H1 (cell line): ENCODE measurements around the gene POLR2M. TPM values are rescaled to one million over a fixed set of nuclear protein-coding genes. Genes with fewer than 3 reads are reported as not detected.

Source experiments
- CTCF ChIA-PET: fragments of 300-600 bp; sonication (Branson Sonifier 250); formaldehyde crosslinking; loops from one replicate; lab custom pipeline; 2021; ENCODE audit not compliant: partially characterized antibody; lab: Charles Lee
- POLR2A ChIA-PET: fragments of 300-600 bp; sonication (Branson Sonifier 250); formaldehyde crosslinking; loops from one replicate; lab custom pipeline; 2021; ENCODE audit warnings: inconsistent platforms; ENCODE audit not compliant: partially characterized antibody; lab: Charles Lee
- DNase-seq, 2 experiments: peaks; one replicate each; pipeline versions ENCODE4 v3.0.0 to v3.0.0-alpha.2; 2010 to 2022; ENCODE audit warnings: low spot score in 2 of 2, low read depth in 1 of 2, mixed read lengths in 1 of 2
- FAIRE-seq: peaks from 2 replicates; lab custom pipeline; 2011; peaks lifted over from hg19 to GRCh38; lab: Jason Lieb, UNC
- H2AFZ ChIP-seq: 2 replicates; pipeline ENCODE4 v1.8.1; 2012; ENCODE audit warnings: low read length, inconsistent platforms
- H2AK5ac ChIP-seq: 2 replicates; pipeline ENCODE4 v1.6.1; 2013; ENCODE audit warnings: low read depth, low read length
- H2BK120ac ChIP-seq: replicated peaks from 2 replicates; pipeline ENCODE3; 2013; ENCODE audit warnings: low read depth, low read length, inconsistent platforms
- H2BK12ac ChIP-seq: 2 replicates; pipeline ENCODE4 v1.6.1; 2013; ENCODE audit warnings: low read depth, low read length
- H2BK15ac ChIP-seq: 2 replicates; pipeline ENCODE4 v1.6.1; 2013; ENCODE audit warnings: low read length
- H2BK20ac ChIP-seq: 2 replicates; pipeline ENCODE4 v1.6.1; 2013; ENCODE audit warnings: low read length
- H2BK5ac ChIP-seq: 2 replicates; pipeline ENCODE4 v1.6.1; 2013; ENCODE audit warnings: low read depth, low read length
- H3K14ac ChIP-seq: 2 replicates; pipeline ENCODE4 v1.6.1; 2013; ENCODE audit warnings: inconsistent platforms; ENCODE audit not compliant: insufficient read length
- H3K18ac ChIP-seq: 2 replicates; pipeline ENCODE4 v1.6.1; 2013; ENCODE audit warnings: low read length; ENCODE audit errors: extremely low read depth
- H3K23ac ChIP-seq: 2 replicates; pipeline ENCODE4 v1.6.1; 2013; ENCODE audit warnings: inconsistent platforms; ENCODE audit not compliant: insufficient read length
- H3K23me2 ChIP-seq: 2 replicates; pipeline ENCODE4 v1.6.1; 2013; ENCODE audit warnings: low read depth, low read length
- H3K27ac ChIP-seq: 2 replicates; pipeline ENCODE4 v1.6.1; 2011; ENCODE audit warnings: low read depth, low read length, inconsistent platforms
- H3K27me3 ChIP-seq, 4 experiments: replicated peaks in 1 of 4; 1 replicate in 1 of 4; 2 replicates in 3 of 4; pipeline versions ENCODE4 v1.6.1 to v1.8.1; 2011 to 2013; ENCODE audit warnings: low read length in 3 of 4, mild to moderate bottlenecking in 3 of 4, inconsistent platforms in 2 of 4, mixed read lengths in 2 of 4, moderate library complexity in 1 of 4; ENCODE audit not compliant: control insufficient read depth in 3 of 4, insufficient read depth in 3 of 4; ENCODE audit errors: extremely low read depth in 1 of 4
- H3K36me3 ChIP-seq, 4 experiments: 2 replicates each; pipeline versions ENCODE4 v1.6.1 to v1.8.1; 2011 to 2013; ENCODE audit warnings: mild to moderate bottlenecking in 4 of 4, low read length in 3 of 4, moderate library complexity in 2 of 4, control low read depth in 1 of 4, inconsistent platforms in 1 of 4; ENCODE audit not compliant: insufficient read depth in 4 of 4, control insufficient read depth in 2 of 4
- H3K4ac ChIP-seq: replicated peaks from 2 replicates; pipeline ENCODE3; 2013; ENCODE audit warnings: low read length, low read depth, mixed read lengths, inconsistent platforms; ENCODE audit not compliant: insufficient read length
- H3K4me1 ChIP-seq, 4 experiments: replicated peaks in 1 of 4; 1 replicate in 1 of 4; 2 replicates in 3 of 4; pipeline versions ENCODE4 v1.6.1 to v1.8.1; 2011 to 2013; ENCODE audit warnings: low read length in 3 of 4, inconsistent platforms in 2 of 4, mixed read lengths in 1 of 4; ENCODE audit not compliant: insufficient read depth in 4 of 4, control insufficient read depth in 3 of 4
- H3K4me2 ChIP-seq, 2 experiments: 2 replicates each; pipeline versions ENCODE4 v1.6.1 to v1.8.1; 2011 to 2013; ENCODE audit warnings: low read depth in 2 of 2, low read length in 2 of 2, control low read depth in 1 of 2, inconsistent platforms in 1 of 2, mild to moderate bottlenecking in 1 of 2; ENCODE audit not compliant: insufficient read depth in 1 of 2
- H3K4me3 ChIP-seq, 4 experiments: fragments of 200-600, 300-600 bp in 1 of 4; sonication (generic), shearing (Covaris generic), sonication (Bioruptor Twin) in 1 of 4; 2 replicates each; pipeline versions ENCODE4 v1.5.1 to v1.8.1; 2011 to 2016; ENCODE audit warnings: low read length in 4 of 4, low read depth in 3 of 4, control low read depth in 2 of 4, inconsistent platforms in 2 of 4, mild to moderate bottlenecking in 2 of 4, mixed read lengths in 1 of 4, moderate library complexity in 1 of 4; ENCODE audit not compliant: insufficient read depth in 2 of 4; ENCODE audit errors: extremely low read depth in 1 of 4
- H3K56ac ChIP-seq: replicated peaks from 2 replicates; pipeline ENCODE3; 2013; ENCODE audit warnings: low read depth, mild to moderate bottlenecking, mixed read lengths, low read length, inconsistent platforms; ENCODE audit not compliant: insufficient read length
- H3K79me1 ChIP-seq: 2 replicates; pipeline ENCODE4 v1.6.1; 2013; ENCODE audit warnings: low read depth, low read length, control low read depth
- H3K79me2 ChIP-seq, 2 experiments: 2 replicates each; pipeline versions ENCODE4 v1.6.1 to v1.8.1; 2012 to 2013; ENCODE audit warnings: low read length in 2 of 2, mild to moderate bottlenecking in 2 of 2, inconsistent platforms in 1 of 2; ENCODE audit not compliant: insufficient read depth in 2 of 2, control insufficient read depth in 1 of 2
- H3K9ac ChIP-seq, 4 experiments: replicated peaks in 1 of 4; 1 replicate in 1 of 4; 2 replicates in 3 of 4; pipeline versions ENCODE4 v1.6.1 to v1.8.1; 2011 to 2013; ENCODE audit warnings: low read depth in 3 of 4, low read length in 3 of 4, control low read depth in 2 of 4, mild to moderate bottlenecking in 2 of 4, moderate library complexity in 2 of 4, inconsistent platforms in 1 of 4; ENCODE audit errors: extremely low read depth in 1 of 4
- H3K9me3 ChIP-seq, 2 experiments: 2 replicates each; pipeline versions ENCODE4 v1.6.1 to v1.8.1; 2012 to 2013; ENCODE audit warnings: mild to moderate bottlenecking in 2 of 2, moderate library complexity in 2 of 2, control low read depth in 1 of 2, inconsistent platforms in 1 of 2, low read depth in 1 of 2, low read length in 1 of 2, mixed read lengths in 1 of 2; ENCODE audit not compliant: insufficient read depth in 2 of 2
- H4K20me1 ChIP-seq, 2 experiments: replicated peaks in 1 of 2; 2 replicates each; pipeline versions ENCODE3 to v1.8.1; 2011 to 2013; ENCODE audit warnings: inconsistent platforms in 2 of 2, low read length in 2 of 2, mild to moderate bottlenecking in 1 of 2; ENCODE audit not compliant: insufficient read depth in 2 of 2, control insufficient read depth in 1 of 2
- H4K5ac ChIP-seq: 2 replicates; pipeline ENCODE4 v1.6.1; 2013; ENCODE audit warnings: low read length, low read depth, mixed read lengths, inconsistent platforms; ENCODE audit not compliant: insufficient read length
- H4K8ac ChIP-seq: 2 replicates; pipeline ENCODE4 v1.8.0; 2013; ENCODE audit warnings: mild to moderate bottlenecking, moderate library complexity, low read length, inconsistent platforms; ENCODE audit not compliant: insufficient read depth; ENCODE audit errors: extremely low read depth
- H4K91ac ChIP-seq: replicated peaks from 2 replicates; pipeline ENCODE3; 2013; ENCODE audit warnings: low read length, mixed read lengths, inconsistent platforms; ENCODE audit not compliant: insufficient read length
- BCL11A ChIP-seq, 2 experiments: IDR thresholded peaks; one replicate each; pipeline ENCODE4 v1.6.1; 2011; ENCODE audit warnings: low read depth in 2 of 2, low read length in 2 of 2, mild to moderate bottlenecking in 2 of 2
- CREB1 ChIP-seq: IDR thresholded peaks from 2 replicates; pipeline ENCODE4 v1.6.1; 2012; ENCODE audit warnings: inconsistent platforms
- EGR1 ChIP-seq: IDR thresholded peaks from 2 replicates; pipeline ENCODE4 v1.6.1; 2011; ENCODE audit warnings: low read depth, low read length, borderline replicate concordance
- FOSL1 ChIP-seq: IDR thresholded peaks from 2 replicates; pipeline ENCODE4 v1.6.1; 2011; ENCODE audit warnings: mild to moderate bottlenecking, low read depth, low read length, moderate library complexity; ENCODE audit not compliant: insufficient read depth
- JUN ChIP-seq: IDR thresholded peaks from 2 replicates; pipeline ENCODE4 v1.6.1; 2011; ENCODE audit warnings: low read depth, mild to moderate bottlenecking, improper control_type of control experiment, low read length
- KDM1A ChIP-seq: fragments of 200-600, 300-600 bp; sonication (generic); IDR thresholded peaks from 2 replicates; pipeline ENCODE4 v1.7.1; 2016; ENCODE audit warnings: mild to moderate bottlenecking, low read length, borderline replicate concordance
- PHF8 ChIP-seq: fragments of 200-600 bp; sonication (generic); conservative IDR thresholded peaks from 2 replicates; pipeline ENCODE4 v1.7.1; 2012; ENCODE audit warnings: low read depth, mild to moderate bottlenecking, inconsistent platforms, low read length, moderate library complexity
- POLR2A ChIP-seq, 2 experiments: IDR thresholded peaks; 1 replicate in 1 of 2; 2 replicates in 1 of 2; pipeline ENCODE4 v1.6.1; 2011; ENCODE audit warnings: low read depth in 2 of 2, low read length in 2 of 2, mild to moderate bottlenecking in 2 of 2; ENCODE audit errors: control extremely low read depth in 1 of 2
- RAD21 ChIP-seq, 2 experiments: IDR thresholded peaks in 1 of 2; conservative IDR thresholded peaks in 1 of 2; 2 replicates each; pipeline ENCODE4 v1.6.1; 2011; ENCODE audit warnings: low read depth in 2 of 2, low read length in 2 of 2, improper control_type of control experiment in 1 of 2, inconsistent platforms in 1 of 2, mild to moderate bottlenecking in 1 of 2, moderate library complexity in 1 of 2
- SAP30 ChIP-seq: fragments of 300-600 bp; sonication (generic); IDR thresholded peaks from 2 replicates; pipeline ENCODE4 v1.7.1; 2012; ENCODE audit warnings: low read length, moderate library complexity, mild to moderate bottlenecking, inconsistent platforms; ENCODE audit not compliant: insufficient read depth, insufficient replicate concordance
- SP4 ChIP-seq: IDR thresholded peaks from 2 replicates; pipeline ENCODE4 v1.6.1; 2012; ENCODE audit warnings: low read length, inconsistent platforms
- TAF1 ChIP-seq: IDR thresholded peaks from 2 replicates; pipeline ENCODE4 v1.6.1; 2011; ENCODE audit warnings: mild to moderate bottlenecking, low read depth, low read length
- ZNF274 ChIP-seq: IDR thresholded peaks from 2 replicates; pipeline ENCODE4 v1.7.0; 2012; ENCODE audit warnings: low read length, borderline replicate concordance; ENCODE audit errors: extremely low read depth
- WGBS, 2 experiments: shearing (Covaris generic) in 1 of 2; methylation state at CpG; one replicate each; pipeline versions ENCODE4 v1.1.6 to v1.1.7; 2013 to 2015; ENCODE audit warnings: low lambda C conversion rate in 2 of 2, mixed read lengths in 2 of 2, inconsistent platforms in 1 of 2, low coverage in 1 of 2, missing lambda C conversion rate in 1 of 2; ENCODE audit not compliant: insufficient replicate concordance in 2 of 2, insufficient coverage in 1 of 2, insufficient read length in 1 of 2; ENCODE audit errors: extremely low coverage in 1 of 2, missing lambda C conversion rate in 1 of 2; 5-methylcytosine and 5-hydroxymethylcytosine counted together
- polyA plus RNA-seq, 7 experiments: library from polyadenylated mRNA; depleted of rRNA in 3 of 7; stranded (reverse) in 5 of 7; unstranded in 2 of 7; fragments of >200 nt in 5 of 7; fragments of 200-250 nt in 2 of 7; gene quantifications; 1 replicate in 5 of 7; 2 replicates in 1 of 7; 4 replicates in 1 of 7; pipeline versions ENCODE4 v1.2.1 to v1.2.3, GENCODE V29; 2011 to 2013; ENCODE audit warnings: missing spikeins in 2 of 7, mixed read lengths in 2 of 7
- total RNA-seq: library from RNA; stranded (reverse); fragmentation: NEBNext Ultra II Directional; extraction: Animal tissue kit (Norgen Biotek cat#: 25700); gene quantifications from 2 replicates; pipeline ENCODE4 v1.2.1, GENCODE V29; 2021
- TF ChIP-seq, protein P1 (sequence below): IDR thresholded peaks from 2 replicates; pipeline ENCODE4 v1.6.1; 2011; ENCODE audit warnings: low read depth, mild to moderate bottlenecking, low read length; ENCODE audit not compliant: insufficient read depth

POLR2M gene
- total and polyA plus RNA-seq, 2 of the 8 experiments (the other 6 are each of a cell fraction or from before 2014, with no cell fraction given) = 32.7 to 55.1 TPM

DNA sequence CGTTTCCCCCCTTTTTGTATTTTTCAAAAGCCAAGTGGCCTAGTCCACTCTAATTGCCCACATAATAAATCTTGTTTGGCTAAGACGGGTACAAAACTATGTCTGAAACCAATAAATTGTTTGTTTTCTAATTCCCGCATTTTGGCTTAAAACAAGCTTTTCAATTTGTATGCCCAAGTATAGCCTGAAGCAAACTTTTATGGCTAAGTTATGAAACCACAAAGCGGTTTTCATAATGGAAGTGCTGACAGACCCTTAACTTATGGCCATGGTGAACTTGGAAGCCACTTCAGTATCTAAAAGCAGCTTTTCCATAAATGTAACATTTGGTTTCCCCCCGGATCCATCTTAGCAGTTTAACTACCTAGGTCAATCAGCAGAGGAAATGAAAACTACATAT lies 29.9 kb upstream of the POLR2M start:
- ChIA-PET POLR2A (interaction anchor here (1.6 kb wide), 1 partner anchor 30 kb away, joined by 12 read pairs; the partner anchor contains the start of gene POLR2M), CTCF (interaction anchor here (1.2 to 2.3 kb wide), 3 partner anchors 10 to 183 kb away, joined by 3 to 10 read pairs (median 6); no protein-coding TSS in a partner anchor)
- Histone ChIP-seq H2AFZ (no peak overlapping the region), H3K9ac (no peak overlapping the region), H3K18ac (no peak overlapping the region), H4K8ac (no peak overlapping the region), H2BK20ac (no peak overlapping the region), H3K14ac (no peak overlapping the region), H3K23me2 (no peaks in the 10 kb centered on the region), H2BK120ac (no peak overlapping the region), H4K20me1 (no peaks in the 10 kb centered on the region), H3K36me3 (no peaks in the 10 kb centered on the region), H2BK15ac (no peak overlapping the region), H3K27ac (no peak overlapping the region), H3K27me3 (no peaks in the 10 kb centered on the region), H3K23ac (no peak overlapping the region), H2BK12ac (no peak overlapping the region), H3K9me3 (no peaks in the 10 kb centered on the region), H3K4me1 (no peaks in the 10 kb centered on the region), H2AK5ac (no peak overlapping the region), H3K56ac (no peak overlapping the region), H2BK5ac (no peak overlapping the region), H3K4me3 (no peak overlapping the region), H3K79me1 (no peaks in the 10 kb centered on the region), H3K4ac (no peak overlapping the region), H4K91ac (no peak overlapping the region), H3K79me2 (no peaks in the 10 kb centered on the region), H3K4me2 (no peak overlapping the region), H4K5ac (no peak overlapping the region)
- FAIRE-seq (no peak), DNase-seq (no peak)
- WGBS, 2 experiments = 86% methylated on average over 5 of the region's 5 CpGs; no CpG with 5 or more reads in 1 of the 2 experiments
- TF ChIP-seq JUN (no peak), CREB1 (no peak), RAD21 (IDR thresholded peaks at IDR 0.05 in 1 of 2, conservative IDR thresholded peaks at IDR 0.05 in 1 of 2; ENCODE audit: low read depth in 2 of 2, low read length in 2 of 2) (no peak), BCL11A (IDR thresholded peaks at IDR 0.05; ENCODE audit: low read depth in 2 of 2, low read length in 2 of 2) (no peak), SAP30 (no peak), FOSL1 (no peak), PHF8 (no peak), POLR2A (IDR thresholded peaks at IDR 0.05; ENCODE audit: control extremely low read depth in 1 of 2, low read depth in 2 of 2, low read length in 2 of 2) (no peak), EGR1 (no peak), TAF1 (no peak), KDM1A (no peak), SP4 (no peak), ZNF274 (no peak)
- TF ChIP-seq, protein P1, sequence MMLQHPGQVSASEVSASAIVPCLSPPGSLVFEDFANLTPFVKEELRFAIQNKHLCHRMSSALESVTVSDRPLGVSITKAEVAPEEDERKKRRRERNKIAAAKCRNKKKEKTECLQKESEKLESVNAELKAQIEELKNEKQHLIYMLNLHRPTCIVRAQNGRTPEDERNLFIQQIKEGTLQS = no peak
